ENCODE data around the gene PIP4K2C. TPM values are rescaled to one million over a fixed set of nuclear protein-coding genes. Genes with fewer than 3 reads are reported as not detected.

The PIP4K2C gene
- total and polyA plus RNA-seq, 2 experiments from 2014 or later: 10.8 to 30.6 TPM

DNA sequence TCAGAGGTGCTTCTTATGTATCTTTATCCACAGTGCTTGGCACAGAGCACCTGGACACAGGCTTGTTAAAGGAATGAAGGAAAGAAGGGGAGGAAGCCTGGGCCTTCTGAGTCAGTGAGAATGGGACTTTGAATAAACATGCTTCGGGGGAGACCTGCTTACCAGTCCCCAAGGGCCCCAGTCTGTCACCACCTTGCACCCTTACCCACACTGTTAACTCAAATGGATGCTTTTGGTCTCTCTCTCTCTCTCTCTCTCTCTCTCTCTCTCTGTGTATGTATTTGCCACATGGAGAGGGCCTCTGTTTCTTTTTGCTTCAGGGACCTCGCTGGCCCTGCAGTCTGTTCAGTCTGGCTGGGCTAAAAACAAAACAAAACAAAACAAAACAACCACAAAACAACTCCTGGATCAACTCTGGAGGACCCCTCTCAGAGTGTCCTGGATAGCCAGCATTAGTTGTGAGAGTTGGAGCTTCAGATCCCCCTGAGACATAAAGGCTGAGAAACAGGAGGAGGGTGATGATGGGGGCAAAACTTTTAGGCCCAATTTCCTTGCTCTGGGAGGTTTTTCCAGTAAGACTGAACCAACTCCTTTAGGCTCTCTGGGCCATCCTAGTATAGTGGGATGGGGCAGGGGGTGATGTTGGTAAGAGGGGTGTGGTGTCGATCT is 39.2 kb upstream of the PIP4K2C start (continued):
- TF ChIP-seq ZNF462 (CRISPR knock-in tag; IDR thresholded peaks at IDR 0.05): no peak

DNA sequence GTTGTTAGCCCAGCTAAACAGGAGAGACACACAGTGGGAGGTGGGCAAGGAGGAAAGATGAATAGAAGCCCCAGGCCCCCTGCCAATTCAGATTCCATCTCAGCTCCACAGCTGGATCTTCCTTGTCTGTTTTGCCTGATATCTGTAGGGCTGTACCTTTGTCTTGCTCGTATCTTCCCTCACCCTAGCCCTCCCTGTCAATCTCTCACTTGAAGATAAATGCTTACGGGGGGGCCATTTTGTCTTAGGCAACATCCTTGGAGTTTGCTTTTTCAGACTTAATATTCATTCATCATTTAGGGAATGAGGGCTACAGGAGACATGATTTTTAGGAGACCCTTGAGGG is 38.7 kb upstream of the PIP4K2C start:
- Histone ChIP-seq H3K36me3 (ENCODE audit: insufficient read depth) (no peaks in the 10 kb centered on the region), H3K4me1 (ENCODE audit: insufficient read depth) (peaks cover 38% of the 10 kb centered on the region), H4K20me1 (replicated peaks; ENCODE audit: insufficient read depth) (peaks cover 15% of the 10 kb centered on the region), H3K27ac (ENCODE audit: low read depth) (0 out of 2 replicates have a peak overlapping the region, but pooled peaks have one; percentile 9), H3K9me2 (ENCODE audit: insufficient read depth) (no peaks in the 10 kb centered on the region), H3K79me2 (replicated peaks; ENCODE audit: insufficient read depth) (peaks cover 33% of the 10 kb centered on the region), H3K4me3 (no peak overlapping the region), H3K4me2 (peak overlapping the region; percentile 27; the same call in 1 of the 2 replicates), H3F3A (replicated peaks; ENCODE audit: low read depth) (peaks cover 12% of the 10 kb centered on the region), H2AFZ (no peak overlapping the region), H3K27me3 (ENCODE audit: insufficient read depth) (peaks cover 14% of the 10 kb centered on the region)
- Mint-ChIP-seq H3K4me3 (peak overlapping the region; percentile 5; the same call in 1 of the 3 replicates), H3K27me3 (ENCODE audit: insufficient read depth, low read depth, poor library complexity) (peaks cover 9% of the 10 kb centered on the region), H3K4me1 (peaks cover 58% of the 10 kb centered on the region), H3K27ac (no peak overlapping the region), H3K9me3 (no peaks in the 10 kb centered on the region), H3K36me3 (ENCODE audit: low read depth) (no peaks in the 10 kb centered on the region; the same call in 2 of the 3 replicates)
- TF ChIP-seq STAT1 (IDR thresholded peaks at IDR 0.05; ENCODE audit: unreplicated experiment): no peak
- no peak for TF ChIP-seq ZNF331 (CRISPR knock-in tag; IDR thresholded peaks at IDR 0.05; ENCODE audit: low read depth)
- TF ChIP-seq JUNB (IDR thresholded peaks at IDR 0.05; ENCODE audit: unreplicated experiment): no peak
- ATAC-seq: no peak
- no peak for DNase-seq (ENCODE audit: low spot score)
